ENCODE data around the gene NOS1.
"Not testable (repeated sequence)": the region's sequence is repeated elsewhere in the genome, so short reads cannot be mapped to it uniquely, and the experiment has no call there.

Gene NOS1

GRCh38 chr12:117243488-117243887, 117.9 kb downstream of the NOS1 start:
- DNase-seq: no peak

GRCh38 chr12:117241697-117242096, 119.7 kb downstream of the NOS1 start:
- no peak for DNase-seq

- DNase-seq: no peak
These were observed 121.2 kb downstream of the NOS1 start for GRCh38 chr12:117240081-117240755.

GRCh38 chr12:117236456-117237001, 124.9 kb downstream of the NOS1 start:
- peak; percentile 52 for DNase-seq

GRCh38 chr12:117235261-117235660, 126.2 kb downstream of the NOS1 start:
- no peak for DNase-seq

- no peak for DNase-seq
These were observed 127.0 kb downstream of the NOS1 start for GRCh38 chr12:117234441-117234840.

- DNase-seq: no peak
These were observed 129.7 kb downstream of the NOS1 start for GRCh38 chr12:117231750-117232149.

- DNase-seq: no peak
These were observed 133.2 kb downstream of the NOS1 start for GRCh38 chr12:117228239-117228638.

GRCh38 chr12:117227000-117227653, 134.3 kb downstream of the NOS1 start:
- DNase-seq: no peak

- DNase-seq: no peak
These were observed 134.9 kb downstream of the NOS1 start for GRCh38 chr12:117226505-117226904.

GRCh38 chr12:117225179-117225578, 136.2 kb downstream of the NOS1 start:
- no peak for DNase-seq

- DNase-seq: not testable (repeated sequence)
These were observed 140.5 kb downstream of the NOS1 start for GRCh38 chr12:117220947-117221346.

- no peak for DNase-seq
These were observed 143.3 kb downstream of the NOS1 start for GRCh38 chr12:117218149-117218548.

- DNase-seq: no peak
These were observed 144.7 kb downstream of the NOS1 start for GRCh38 chr12:117216686-117217085.

GRCh38 chr12:117214797-117215196, 146.6 kb downstream of the NOS1 start:
- no peak for DNase-seq

- DNase-seq: no peak
These were observed 148.1 kb downstream of the NOS1 start for GRCh38 chr12:117213295-117213808.

GRCh38 chr12:117212563-117213190, 148.7 kb downstream of the NOS1 start:
- DNase-seq: peak; percentile 57

- DNase-seq: no peak
These were observed 151.0 kb downstream of the NOS1 start for GRCh38 chr12:117210266-117210918.

- DNase-seq: no peak
These were observed 151.8 kb downstream of the NOS1 start for GRCh38 chr12:117209626-117210025.

- no peak for DNase-seq
These were observed 152.5 kb downstream of the NOS1 start for GRCh38 chr12:117208811-117209455.

GRCh38 chr12:117208206-117208605, 153.2 kb downstream of the NOS1 start:
- no peak for DNase-seq

GRCh38 chr12:117207675-117208074, 153.8 kb downstream of the NOS1 start:
- DNase-seq: no peak

- DNase-seq: no peak
These were observed 158.9 kb downstream of the NOS1 start for GRCh38 chr12:117202556-117202955.
